Activated T-cell treated with anti-CD3 and anti-CD28 coated beads, Interleukin-2, amount 50 U/mL, for 24 hours (primary cell): Measurements from ENCODE around the gene EPB41L4B.

Source experiments
- DNase-seq: peaks from one replicate; pipeline ENCODE4 v3.0.0-alpha.2; 2020
- H3K27ac Mint-ChIP-seq: 2 replicates; pipeline ENCODE4 v1.8.0; 2020; ENCODE audit warnings: mild to moderate bottlenecking, mixed read lengths
- H3K27me3 Mint-ChIP-seq: 2 replicates; pipeline ENCODE4 v1.8.0; 2020; ENCODE audit warnings: mixed read lengths
- H3K36me3 Mint-ChIP-seq: 2 replicates; pipeline ENCODE4 v1.8.0; 2020; ENCODE audit warnings: low read depth, mixed read lengths
- H3K4me1 Mint-ChIP-seq: 2 replicates; pipeline ENCODE4 v1.8.0; 2020; ENCODE audit warnings: low read depth, mixed read lengths
- H3K4me3 Mint-ChIP-seq: 2 replicates; pipeline ENCODE4 v1.8.0; 2020; ENCODE audit warnings: mild to moderate bottlenecking, moderate library complexity, mixed read lengths
- H3K9me3 Mint-ChIP-seq: 2 replicates; pipeline ENCODE4 v1.8.0; 2020; ENCODE audit warnings: mixed read lengths

EPB41L4B gene

DNA sequence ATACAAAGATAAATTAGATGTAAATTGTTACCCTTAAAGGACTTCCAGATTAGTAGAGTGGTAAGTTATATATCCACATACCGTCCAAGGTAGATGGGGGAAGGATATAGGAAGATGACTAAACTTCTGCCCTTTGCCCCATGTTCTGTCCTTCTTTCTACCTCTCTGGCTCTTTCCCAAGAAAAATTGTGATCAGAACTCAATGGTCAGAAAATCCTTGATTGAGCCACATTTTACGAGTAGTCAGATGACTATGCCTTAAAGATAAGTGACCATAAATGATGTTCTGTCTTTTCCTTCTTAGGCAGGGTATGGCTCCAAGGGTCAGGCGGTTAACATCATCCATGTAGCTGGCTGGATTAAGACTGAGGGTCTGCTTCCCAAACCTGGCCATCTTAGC, 158.2 kb downstream of the EPB41L4B start:
- H3K27ac Mint-ChIP-seq = no peak overlapping the region
- H3K4me3 Mint-ChIP-seq = no peak overlapping the region
- H3K9me3 Mint-ChIP-seq = no peaks in the 10 kb centered on the region
- no peak for DNase-seq
- H3K27me3 Mint-ChIP-seq = peaks cover 50% of the 10 kb centered on the region
- peaks cover 4% of the 10 kb centered on the region for H3K4me1 Mint-ChIP-seq
- H3K36me3 Mint-ChIP-seq = no peaks in the 10 kb centered on the region

DNA sequence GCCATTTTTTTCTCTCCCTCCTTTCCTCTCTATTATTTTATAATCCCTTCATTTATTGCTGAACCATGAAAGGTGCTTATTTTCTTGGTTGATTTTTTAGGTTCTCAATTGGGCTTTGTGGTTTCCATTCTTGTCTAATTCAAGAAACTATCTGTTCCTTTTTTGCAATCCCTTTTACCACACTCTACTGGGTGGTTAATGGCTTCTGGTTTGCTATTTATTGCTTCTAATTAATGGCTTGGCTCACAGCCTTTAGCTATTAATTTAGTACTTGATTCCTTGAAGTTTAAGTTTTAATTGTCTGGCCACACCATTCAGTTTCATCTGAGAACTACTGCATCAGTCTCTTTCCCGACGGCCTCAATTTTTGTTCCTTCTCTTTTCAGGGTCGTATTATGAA, 159.4 kb downstream of the EPB41L4B start:
- no peak overlapping the region for H3K27ac Mint-ChIP-seq
- no peaks in the 10 kb centered on the region for H3K4me1 Mint-ChIP-seq
- no peak overlapping the region for H3K4me3 Mint-ChIP-seq
- no peaks in the 10 kb centered on the region for H3K9me3 Mint-ChIP-seq
- peaks cover 47% of the 10 kb centered on the region for H3K27me3 Mint-ChIP-seq
- DNase-seq = no peak
- no peaks in the 10 kb centered on the region for H3K36me3 Mint-ChIP-seq

DNA sequence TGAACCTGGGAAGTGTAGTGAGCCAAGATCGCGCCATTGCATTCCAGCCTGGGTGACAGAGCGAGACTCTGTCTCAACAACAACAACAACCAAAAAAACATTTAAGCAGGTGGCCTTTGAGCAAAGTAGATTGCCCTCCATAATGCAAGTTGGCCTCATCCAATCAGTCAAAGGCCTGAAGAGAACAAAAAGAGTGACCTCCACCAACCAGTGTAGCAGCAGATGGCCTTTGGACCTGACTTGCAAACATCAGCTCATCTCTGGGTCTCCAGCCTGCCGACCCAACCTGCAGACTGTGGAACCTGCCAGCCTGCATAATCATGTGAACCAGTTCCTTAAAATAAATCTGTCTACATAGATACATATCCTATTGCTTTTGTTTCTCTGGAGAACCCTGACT, 161.3 kb downstream of the EPB41L4B start:
- H3K4me1 Mint-ChIP-seq = no peaks in the 10 kb centered on the region

DNA sequence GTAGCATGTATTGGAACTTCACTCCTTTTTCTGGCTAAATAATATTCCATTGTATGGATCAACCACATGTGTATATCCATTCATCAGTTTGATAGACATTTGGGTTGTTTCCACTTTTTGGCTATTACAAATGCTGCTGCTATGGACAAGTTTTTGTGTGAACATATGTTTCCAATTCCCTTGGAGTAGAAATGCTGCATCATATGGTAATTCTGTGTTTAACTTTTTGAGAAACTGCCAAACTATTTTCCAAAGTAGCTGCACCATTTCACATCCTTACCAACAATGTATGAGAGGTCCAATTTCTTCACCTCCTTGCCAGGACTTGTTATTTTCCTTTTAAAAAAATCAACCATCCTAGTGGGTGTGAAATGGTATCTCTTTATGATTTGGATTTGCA, 162.2 kb downstream of the EPB41L4B start:
- Mint-ChIP-seq H3K27me3 (peaks cover 24% of the 10 kb centered on the region), H3K27ac (no peak overlapping the region), H3K9me3 (peaks cover 4% of the 10 kb centered on the region), H3K4me1 (no peaks in the 10 kb centered on the region), H3K4me3 (no peak overlapping the region), H3K36me3 (no peaks in the 10 kb centered on the region)
- no peak for DNase-seq

More for the DNA sequence above, 161.3 kb downstream of the EPB41L4B start:
- no peak for DNase-seq
- Mint-ChIP-seq H3K27me3 (peaks cover 29% of the 10 kb centered on the region), H3K4me3 (no peak overlapping the region), H3K36me3 (no peaks in the 10 kb centered on the region), H3K27ac (no peak overlapping the region), H3K9me3 (no peaks in the 10 kb centered on the region)

DNA sequence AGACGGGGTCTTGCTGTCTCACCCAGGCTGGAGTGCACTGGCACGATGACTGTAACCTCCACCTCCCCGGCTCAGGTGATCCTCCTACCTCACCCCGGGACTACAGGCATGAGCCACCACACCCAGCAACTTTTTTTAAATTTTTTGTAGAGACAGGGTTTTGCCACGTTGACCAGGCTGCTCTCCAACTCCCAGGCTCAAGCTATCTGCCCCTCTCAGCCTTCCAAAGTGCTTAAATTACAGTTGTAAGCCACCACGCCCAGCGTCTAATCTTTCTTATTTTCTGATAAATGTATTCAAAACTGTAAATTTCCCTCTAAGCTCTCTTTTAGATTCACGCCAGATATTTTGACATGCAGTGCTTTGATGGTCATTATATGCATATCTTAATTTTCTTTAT, 164.2 kb downstream of the EPB41L4B start:
- Mint-ChIP-seq H3K9me3 (peaks cover 11% of the 10 kb centered on the region), H3K36me3 (no peaks in the 10 kb centered on the region), H3K4me1 (no peaks in the 10 kb centered on the region), H3K27me3 (peaks cover 19% of the 10 kb centered on the region), H3K27ac (no peak overlapping the region), H3K4me3 (no peak overlapping the region)
- no peak for DNase-seq

- DNase-seq = no peak
- no peak overlapping the region for H3K4me3 Mint-ChIP-seq
- H3K36me3 Mint-ChIP-seq = no peaks in the 10 kb centered on the region
- peaks cover 11% of the 10 kb centered on the region for H3K9me3 Mint-ChIP-seq
- H3K27ac Mint-ChIP-seq = no peak overlapping the region
- peaks cover 7% of the 10 kb centered on the region for H3K27me3 Mint-ChIP-seq
- H3K4me1 Mint-ChIP-seq = no peaks in the 10 kb centered on the region
These were observed 169.8 kb downstream of the EPB41L4B start for GRCh38 chr9:109150925-109151545.

GRCh38 chr9:109149722-109150121, 171.1 kb downstream of the EPB41L4B start:
- no peak for DNase-seq
- Mint-ChIP-seq H3K27me3 (peaks cover 9% of the 10 kb centered on the region), H3K36me3 (no peaks in the 10 kb centered on the region)

DNA sequence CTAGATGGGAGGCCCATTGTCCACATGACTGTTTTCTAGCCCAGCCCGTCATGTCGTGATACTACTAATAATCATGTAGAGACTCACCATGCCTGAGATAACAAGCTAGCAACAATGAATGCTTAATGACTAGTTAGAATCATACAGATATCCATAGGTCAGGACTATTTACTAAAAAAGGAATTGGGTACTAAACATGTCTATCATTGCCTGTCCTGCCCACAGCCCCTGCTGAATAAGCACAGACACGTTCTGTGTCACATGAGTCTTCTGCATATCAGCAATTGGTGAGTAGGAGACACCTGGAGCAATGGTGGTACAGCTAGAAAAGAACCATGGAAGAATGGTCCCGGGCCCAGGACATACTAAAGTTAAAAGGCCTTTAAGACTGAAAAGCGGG, 171.8 kb downstream of the EPB41L4B start:
- H3K36me3 Mint-ChIP-seq = no peaks in the 10 kb centered on the region
- H3K27ac Mint-ChIP-seq = no peak overlapping the region
- no peak for DNase-seq
- no peak overlapping the region for H3K4me3 Mint-ChIP-seq
- peaks cover 11% of the 10 kb centered on the region for H3K9me3 Mint-ChIP-seq
- peaks cover 6% of the 10 kb centered on the region for H3K27me3 Mint-ChIP-seq
- H3K4me1 Mint-ChIP-seq = peaks cover under 1% of the 10 kb centered on the region

More at GRCh38 chr9:109149722-109150121, 171.1 kb downstream of the EPB41L4B start:
- no peak overlapping the region for H3K4me3 Mint-ChIP-seq
- peaks cover 11% of the 10 kb centered on the region for H3K9me3 Mint-ChIP-seq
- H3K27ac Mint-ChIP-seq = no peak overlapping the region
- H3K4me1 Mint-ChIP-seq = no peaks in the 10 kb centered on the region

DNA sequence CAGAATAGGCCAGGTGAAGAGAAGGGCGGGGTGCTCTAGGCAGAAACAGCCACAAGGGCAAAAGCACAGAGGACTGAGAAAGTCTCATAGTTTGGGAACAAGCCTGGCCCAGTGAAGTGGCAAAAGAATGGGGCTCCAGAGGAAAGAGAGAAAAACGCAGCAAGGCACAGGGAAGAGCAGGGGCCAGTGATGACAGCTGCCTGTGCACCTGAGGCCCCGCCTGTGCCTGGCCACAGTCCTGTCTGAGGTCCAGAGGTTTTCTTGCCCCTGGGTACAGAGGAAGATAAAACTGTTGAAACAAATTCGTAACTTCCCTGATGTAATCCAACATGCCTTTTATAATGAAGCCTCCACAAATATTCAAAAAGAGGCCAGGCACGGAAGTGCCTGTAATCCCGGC, 175.8 kb downstream of the EPB41L4B start:
- no peaks in the 10 kb centered on the region for H3K9me3 Mint-ChIP-seq
- peaks cover 6% of the 10 kb centered on the region for H3K27me3 Mint-ChIP-seq
- no peak for DNase-seq
- H3K4me1 Mint-ChIP-seq = peaks cover 4% of the 10 kb centered on the region
- no peak overlapping the region for H3K4me3 Mint-ChIP-seq
- H3K27ac Mint-ChIP-seq = no peak overlapping the region
- H3K36me3 Mint-ChIP-seq = no peaks in the 10 kb centered on the region

- no peak overlapping the region for H3K4me3 Mint-ChIP-seq
- H3K36me3 Mint-ChIP-seq = no peaks in the 10 kb centered on the region
- no peaks in the 10 kb centered on the region for H3K9me3 Mint-ChIP-seq
- H3K27ac Mint-ChIP-seq = no peak overlapping the region
- no peak for DNase-seq
- peaks cover 6% of the 10 kb centered on the region for H3K27me3 Mint-ChIP-seq
- H3K4me1 Mint-ChIP-seq = peaks cover 4% of the 10 kb centered on the region
These were observed 176.8 kb downstream of the EPB41L4B start for GRCh38 chr9:109143881-109144562.

DNA sequence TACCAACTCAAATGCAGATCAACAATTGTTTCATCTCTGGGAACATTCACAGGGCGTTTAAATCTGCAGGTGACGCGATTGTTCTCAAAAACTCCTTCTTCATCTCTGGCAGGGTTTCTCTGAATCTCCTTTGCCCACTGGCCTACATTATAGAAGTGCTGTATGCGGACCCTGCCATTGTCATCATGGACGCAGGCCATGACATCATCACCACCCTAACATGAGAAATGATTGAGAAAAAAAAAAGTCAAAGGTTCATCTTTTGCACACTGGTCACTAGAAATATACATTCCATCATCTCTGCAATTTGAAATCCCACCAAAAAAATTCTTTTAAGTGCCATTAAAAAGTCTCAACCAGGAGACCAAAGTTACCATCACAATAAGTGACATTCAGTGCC, 179.5 kb downstream of the EPB41L4B start:
- Mint-ChIP-seq H3K4me1 (peaks cover 4% of the 10 kb centered on the region), H3K4me3 (no peak overlapping the region), H3K27ac (no peak overlapping the region), H3K27me3 (peaks cover 5% of the 10 kb centered on the region), H3K9me3 (no peaks in the 10 kb centered on the region), H3K36me3 (no peaks in the 10 kb centered on the region)
- DNase-seq = no peak

GRCh38 chr9:109139851-109140250, 181.0 kb downstream of the EPB41L4B start:
- Mint-ChIP-seq H3K4me1 (peaks cover 4% of the 10 kb centered on the region), H3K9me3 (no peaks in the 10 kb centered on the region), H3K27me3 (peaks cover 3% of the 10 kb centered on the region), H3K4me3 (no peak overlapping the region), H3K27ac (no peak overlapping the region), H3K36me3 (no peaks in the 10 kb centered on the region)
- DNase-seq = no peak

DNA sequence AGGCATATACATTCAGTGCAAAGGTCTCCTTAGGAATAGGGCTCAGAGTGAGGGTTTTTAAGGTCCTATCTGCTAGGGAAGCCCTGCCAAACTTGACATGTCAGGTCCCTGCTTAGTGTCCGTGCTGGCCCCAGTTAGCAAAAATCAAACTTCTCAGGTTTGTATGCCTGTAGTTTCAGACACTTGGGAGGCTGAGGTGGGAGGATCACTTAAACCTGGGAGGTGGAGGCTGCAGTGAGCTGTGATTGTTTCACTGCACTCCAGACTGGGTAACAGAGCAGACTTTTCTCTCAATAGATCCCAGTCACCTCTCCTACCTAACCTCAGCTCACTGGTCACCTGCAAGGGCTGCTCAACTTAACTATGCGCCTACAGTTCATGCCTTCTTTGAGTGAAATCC, 182.4 kb downstream of the EPB41L4B start:
- H3K36me3 Mint-ChIP-seq = no peaks in the 10 kb centered on the region
- H3K27me3 Mint-ChIP-seq = peaks cover 3% of the 10 kb centered on the region
- H3K9me3 Mint-ChIP-seq = no peaks in the 10 kb centered on the region
- no peaks in the 10 kb centered on the region for H3K4me1 Mint-ChIP-seq
- no peak for DNase-seq
- H3K4me3 Mint-ChIP-seq = no peak overlapping the region
- no peak overlapping the region for H3K27ac Mint-ChIP-seq

DNA sequence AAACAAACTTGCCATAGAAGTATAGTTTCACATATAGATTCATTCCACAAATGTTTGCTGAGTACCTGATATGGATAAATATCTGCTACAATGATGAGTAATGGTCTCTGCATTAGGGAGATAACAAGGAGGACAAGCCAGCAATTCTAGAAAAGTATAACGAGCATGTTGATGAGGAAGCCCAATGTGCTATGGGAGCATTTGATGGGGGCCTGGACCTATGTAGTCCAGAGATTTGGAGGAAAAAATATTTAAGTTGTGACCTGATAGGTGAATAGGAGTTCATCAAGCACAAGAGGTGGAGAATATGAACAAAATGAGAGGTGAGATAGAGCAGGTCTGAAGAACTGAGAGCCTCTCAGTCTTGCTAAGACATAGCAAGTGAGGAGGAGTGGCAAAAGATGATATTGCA, 186.7 kb downstream of the EPB41L4B start:
- Mint-ChIP-seq H3K9me3 (no peaks in the 10 kb centered on the region), H3K27ac (no peak overlapping the region), H3K4me1 (peaks cover 1% of the 10 kb centered on the region), H3K27me3 (peaks cover 3% of the 10 kb centered on the region), H3K4me3 (no peak overlapping the region), H3K36me3 (no peaks in the 10 kb centered on the region)
- no peak for DNase-seq

DNA sequence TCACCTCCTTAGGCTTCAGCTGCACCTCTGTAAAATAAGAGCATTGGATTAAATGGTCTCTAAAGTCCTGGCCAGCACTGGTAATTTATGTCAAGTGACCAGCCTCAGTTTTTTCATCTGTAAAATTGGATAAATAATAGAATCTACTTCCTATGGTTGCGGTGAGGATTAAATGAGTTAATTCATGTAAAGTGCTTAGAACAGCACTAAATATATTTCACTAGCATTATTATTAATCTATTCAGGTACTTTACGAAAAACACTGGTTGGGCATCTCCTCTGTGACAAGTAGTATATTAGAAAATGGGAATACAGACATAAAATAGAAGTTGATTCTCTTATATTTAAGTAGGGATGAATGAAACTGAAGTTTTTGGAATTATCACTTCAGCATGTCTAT, 187.3 kb downstream of the EPB41L4B start:
- DNase-seq = no peak
- Mint-ChIP-seq H3K36me3 (no peaks in the 10 kb centered on the region), H3K4me3 (no peak overlapping the region), H3K9me3 (no peaks in the 10 kb centered on the region), H3K27me3 (peaks cover 3% of the 10 kb centered on the region), H3K4me1 (peaks cover 1% of the 10 kb centered on the region), H3K27ac (no peak overlapping the region)
